GM19193 (cell line): ENCODE results near the gene ARID1B.
A peak's percentile ranks its signal among the peaks of the same experiment; 100 is the strongest.

Source experiments
- POLR2A ChIP-seq: IDR thresholded peaks from 4 replicates; pipeline ENCODE4 v1.6.1; 2011; ENCODE audit not compliant: insufficient read depth, insufficient read length; ENCODE audit errors: extremely low read depth

ARID1B gene

DNA sequence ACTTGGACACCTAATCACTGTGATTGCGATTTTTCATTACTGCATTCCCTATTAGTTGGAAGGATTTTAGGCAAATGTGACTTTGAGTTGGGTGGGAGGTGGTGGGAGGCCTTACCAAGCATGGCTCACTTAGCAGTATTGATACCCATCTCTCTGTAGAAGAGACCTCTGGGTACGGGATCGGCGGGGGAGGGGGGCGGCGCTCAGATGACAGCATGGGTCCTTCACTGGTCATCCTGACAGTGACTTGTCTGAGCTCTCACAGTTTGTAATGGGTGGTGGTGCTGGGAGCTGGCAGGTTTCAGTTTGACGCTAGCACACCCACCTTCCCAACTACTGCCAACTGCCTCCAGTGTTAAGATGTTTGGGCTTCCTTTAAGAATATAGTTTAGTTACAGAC lies 231.4 kb downstream of the ARID1B start:
- TF ChIP-seq POLR2A = no peak

DNA sequence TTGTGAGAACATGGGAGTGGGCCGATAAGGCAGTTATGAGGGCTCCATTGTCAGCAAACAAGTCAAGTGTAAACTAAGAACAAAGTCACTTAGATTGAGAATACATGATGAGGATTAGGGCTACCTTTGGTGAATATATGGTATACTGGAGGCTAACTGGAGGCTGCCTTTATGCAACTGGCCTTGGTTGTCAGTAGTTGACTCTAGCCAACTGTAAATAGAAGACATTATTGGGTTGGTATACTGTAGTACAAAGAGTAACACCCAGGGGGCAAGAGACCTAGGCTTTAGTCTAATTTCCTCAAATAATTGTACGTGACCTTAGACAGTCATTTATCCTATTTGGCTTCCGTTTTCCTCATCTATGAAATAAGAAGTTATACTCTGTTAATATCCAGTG lies 235.2 kb downstream of the ARID1B start:
- TF ChIP-seq POLR2A = no peak

DNA sequence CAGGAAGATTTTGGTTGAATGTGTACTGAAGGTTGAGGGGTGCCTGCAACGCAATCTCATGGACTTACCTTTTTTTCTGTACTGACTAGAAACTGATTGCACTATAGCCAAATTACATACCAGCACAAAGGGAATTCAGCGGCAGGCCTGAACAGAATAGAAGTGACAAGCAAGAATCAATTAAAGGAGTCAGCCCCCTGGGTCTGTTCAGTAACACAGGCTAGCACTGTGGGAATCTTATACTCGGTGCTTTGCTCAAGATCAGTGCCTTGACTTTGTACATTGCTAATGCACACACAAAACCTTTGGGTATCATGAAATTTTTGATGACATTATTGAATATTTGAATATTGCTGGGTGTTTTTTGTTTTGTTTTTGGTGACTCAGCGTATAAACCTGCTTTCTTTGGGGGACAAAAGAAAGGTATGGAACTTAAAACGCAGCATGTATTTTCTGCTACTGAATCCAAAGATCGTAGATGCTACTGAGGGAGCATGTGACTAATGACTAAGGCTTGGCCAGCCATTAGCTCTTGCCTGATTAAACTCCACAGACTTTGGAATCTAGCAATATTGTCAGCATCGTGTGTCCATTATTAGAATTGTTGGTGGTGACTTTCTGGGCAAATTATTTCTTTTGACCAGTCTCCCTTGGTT lies 236.6 kb downstream of the ARID1B start:
- no peak for TF ChIP-seq POLR2A

DNA sequence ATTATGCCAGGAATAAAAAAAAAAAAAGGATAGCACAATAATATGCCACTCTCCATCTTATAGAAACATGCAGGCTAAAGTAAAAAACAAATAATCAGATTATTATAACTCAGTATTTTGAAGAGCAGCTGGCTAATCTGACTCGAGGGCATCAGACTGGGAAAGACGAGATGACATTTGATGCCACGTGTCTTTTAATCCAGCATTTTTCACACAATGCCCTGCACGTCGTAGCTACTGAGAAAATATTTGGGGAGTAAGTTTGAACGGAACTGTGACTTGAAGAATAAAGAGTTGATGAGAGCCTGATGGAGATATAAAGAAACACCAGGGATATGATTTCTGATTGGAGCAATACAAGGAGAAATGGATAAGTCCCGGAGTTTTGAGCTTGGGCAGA lies 237.7 kb downstream of the ARID1B start:
- no peak for TF ChIP-seq POLR2A

DNA sequence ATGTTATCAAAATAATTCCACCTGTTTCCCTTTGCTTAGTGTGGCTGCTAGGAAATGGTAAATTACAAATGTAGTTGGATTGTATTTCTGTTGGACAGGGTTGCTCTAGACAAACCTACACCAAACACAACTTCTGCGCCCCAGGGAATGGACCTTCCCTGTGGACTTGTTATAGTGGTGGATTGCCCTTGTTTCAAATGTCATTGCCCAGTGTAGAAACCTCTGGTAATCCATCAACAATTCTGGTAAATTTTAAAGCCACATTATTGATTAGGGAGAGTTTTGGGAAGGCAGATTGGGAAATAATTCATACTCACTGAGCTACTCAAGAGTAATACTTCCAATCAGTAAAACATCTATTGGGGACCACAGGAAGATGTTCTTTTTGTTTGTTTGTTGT lies 239.8 kb downstream of the ARID1B start:
- no peak for TF ChIP-seq POLR2A

DNA sequence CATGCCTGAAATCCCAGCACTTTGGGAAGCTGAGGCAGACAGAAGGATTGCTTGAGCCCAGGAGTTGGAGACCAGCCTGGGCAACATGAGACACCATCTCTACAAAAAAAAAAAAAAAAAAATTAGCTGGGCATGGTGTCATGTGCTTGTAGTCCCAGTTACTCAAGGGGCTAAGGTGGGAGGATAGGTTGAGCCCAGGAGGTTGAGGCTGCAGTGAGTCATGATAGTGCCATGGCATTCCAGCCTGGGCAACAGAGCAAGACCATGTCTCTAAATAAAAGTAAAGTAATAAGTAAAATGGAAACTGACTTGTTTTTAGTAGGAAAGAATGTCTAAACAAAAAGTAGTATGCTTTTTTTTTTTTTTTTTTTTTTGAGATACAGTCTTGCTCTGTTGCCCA lies 240.7 kb downstream of the ARID1B start:
- TF ChIP-seq POLR2A = no peak

DNA sequence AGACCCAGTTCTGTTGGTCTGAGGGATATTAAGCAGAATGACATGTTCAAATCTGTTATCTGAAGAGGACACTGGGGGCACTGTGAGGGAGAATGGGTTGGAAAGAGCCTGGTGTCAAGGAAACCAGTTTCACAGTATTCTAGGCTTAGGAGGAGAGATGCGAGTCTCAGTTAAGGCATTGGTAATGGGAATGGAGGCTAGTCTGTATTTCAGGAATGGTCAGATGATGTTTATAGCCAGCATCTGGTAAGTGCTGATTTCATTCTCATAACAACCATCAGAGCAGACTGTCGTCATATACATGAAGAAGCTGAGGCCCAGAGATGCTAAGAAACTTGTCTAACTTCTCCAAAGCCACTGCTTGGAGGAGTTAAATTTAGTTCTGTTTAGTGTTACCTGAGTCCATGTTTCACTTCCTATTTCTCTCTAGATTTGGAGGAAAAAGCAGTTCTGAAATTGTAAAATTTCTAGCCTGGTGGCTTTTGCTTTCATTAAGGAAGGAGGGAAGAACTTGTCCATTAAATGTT lies 242.0 kb downstream of the ARID1B start:
- no peak for TF ChIP-seq POLR2A

DNA sequence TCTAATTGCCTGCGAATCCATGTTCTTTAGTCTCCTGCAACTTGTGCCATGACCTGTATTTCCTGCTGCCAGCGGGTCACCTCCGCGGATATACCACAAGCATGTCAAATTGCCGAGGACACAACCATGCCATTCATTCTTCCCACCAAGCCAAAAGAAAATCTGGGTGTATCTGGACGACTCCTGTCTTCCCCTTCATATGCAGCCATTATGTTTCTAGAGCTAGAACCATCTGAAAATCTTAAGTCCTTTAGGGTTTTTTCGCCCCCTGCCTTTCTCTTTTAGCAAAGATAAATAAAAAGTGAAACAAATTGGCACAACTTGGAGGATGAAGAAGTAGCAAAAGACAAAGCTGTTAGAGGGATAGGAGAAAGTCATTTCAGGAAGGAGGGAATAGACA lies 242.6 kb downstream of the ARID1B start:
- TF ChIP-seq POLR2A = no peak

DNA sequence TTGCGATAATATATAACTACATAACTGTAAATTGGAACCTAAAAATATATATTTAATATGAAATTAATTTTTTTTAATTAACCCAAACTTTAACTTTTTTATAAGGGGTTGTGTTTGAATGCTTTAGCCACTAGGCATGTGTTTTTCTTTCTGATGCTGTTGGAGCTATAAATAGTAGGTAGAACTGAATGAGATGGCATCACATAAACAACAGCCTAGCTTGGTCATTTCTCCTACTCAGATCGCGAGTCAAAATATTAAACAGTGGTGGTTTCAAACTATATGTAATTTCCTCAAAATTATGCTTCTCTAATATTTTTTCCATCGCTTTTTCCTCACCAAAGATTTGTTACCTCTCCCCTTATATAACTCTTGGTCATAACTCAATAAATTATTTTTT lies 243.2 kb downstream of the ARID1B start:
- no peak for TF ChIP-seq POLR2A

DNA sequence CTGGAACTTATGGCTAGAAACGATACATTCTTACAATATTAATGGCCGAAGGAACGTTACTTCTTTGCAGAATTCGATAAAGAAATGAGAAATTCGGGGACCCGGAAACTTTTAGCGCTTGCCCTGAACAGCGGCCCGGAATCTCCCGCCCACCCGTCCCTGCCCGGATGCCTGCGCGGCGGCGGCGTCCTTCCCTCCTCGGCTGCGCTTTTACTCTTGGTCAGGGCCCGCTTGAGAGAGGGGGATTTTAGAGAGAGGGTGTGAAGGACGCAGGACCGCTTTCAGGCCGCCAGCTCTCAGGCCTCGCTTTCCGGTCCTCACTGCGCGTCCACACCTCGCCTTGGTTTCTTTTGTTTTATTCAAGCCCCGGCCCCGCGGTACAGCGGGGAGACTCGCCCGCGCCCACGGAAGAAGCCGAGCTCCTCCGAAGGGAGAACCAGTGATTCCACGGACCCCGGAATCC lies 243.7 kb downstream of the ARID1B start:
- no peak for TF ChIP-seq POLR2A

DNA sequence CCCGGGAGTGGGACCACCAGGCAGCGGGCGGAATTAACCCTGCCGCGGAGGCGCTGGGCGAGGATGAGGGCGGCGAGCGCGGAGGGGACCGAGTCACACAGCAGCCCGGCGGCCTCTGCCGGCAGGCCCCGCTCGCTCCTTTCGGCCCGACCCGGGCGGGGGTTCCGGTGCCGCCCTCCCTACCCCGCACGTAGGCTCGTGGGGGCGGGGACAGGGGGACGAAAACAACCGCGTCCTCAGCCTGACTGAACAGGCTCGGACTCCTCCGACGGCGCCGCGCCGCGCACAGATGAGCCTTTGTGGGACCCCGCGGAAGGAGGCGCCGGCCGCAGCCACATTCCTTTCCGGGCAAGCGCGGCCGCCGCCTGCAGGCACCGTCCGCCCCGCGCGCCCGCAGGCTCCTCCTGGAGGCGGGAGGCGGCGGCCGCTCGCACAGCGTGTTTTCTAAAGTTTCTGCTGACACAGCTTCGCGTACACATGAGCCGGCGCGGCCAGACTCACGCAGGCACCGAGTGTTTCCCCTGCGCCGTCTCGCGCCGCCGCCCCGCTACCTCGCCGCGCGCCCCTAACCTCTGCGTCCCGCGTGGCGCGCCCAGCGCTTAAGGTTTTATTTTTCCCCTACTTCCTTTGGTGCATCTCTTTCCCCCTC lies 244.3 kb downstream of the ARID1B start:
- peak; percentile 90 for TF ChIP-seq POLR2A

DNA sequence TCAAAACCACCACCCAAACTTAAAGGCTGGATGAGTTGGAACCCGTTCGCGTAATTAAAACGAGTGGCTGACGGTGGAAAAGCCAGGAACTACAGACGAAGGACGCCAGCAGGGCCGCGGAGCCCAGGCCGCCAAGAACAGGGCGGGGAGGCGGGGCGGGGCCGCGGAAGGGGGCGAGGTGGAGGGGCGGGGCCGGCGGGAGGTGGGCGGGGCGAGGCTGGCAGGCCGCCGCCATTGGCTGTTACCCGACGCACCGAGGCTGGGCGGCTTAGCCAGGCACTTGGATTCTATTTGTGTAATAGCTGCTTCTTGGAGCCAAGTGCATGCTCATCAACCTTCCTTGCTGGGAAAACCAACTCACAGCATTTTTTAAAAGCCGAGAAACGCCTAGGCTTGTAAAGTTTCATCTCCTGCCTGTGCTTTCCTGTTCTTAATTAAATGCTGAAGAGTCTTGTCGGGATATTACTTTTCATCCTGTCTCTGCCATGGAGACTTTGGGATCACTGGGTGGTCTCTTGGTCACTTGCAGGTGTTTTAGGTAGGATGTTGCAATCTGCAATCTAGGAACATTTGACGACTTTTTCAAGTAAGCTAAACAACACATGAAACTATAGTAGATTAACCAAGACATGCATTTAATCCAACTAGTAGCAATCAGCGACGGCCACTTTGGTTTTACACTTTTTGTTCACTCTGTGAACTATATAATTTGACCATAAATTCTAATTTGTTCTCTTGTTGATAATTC lies 245.0 kb downstream of the ARID1B start:
- no peak for TF ChIP-seq POLR2A

DNA sequence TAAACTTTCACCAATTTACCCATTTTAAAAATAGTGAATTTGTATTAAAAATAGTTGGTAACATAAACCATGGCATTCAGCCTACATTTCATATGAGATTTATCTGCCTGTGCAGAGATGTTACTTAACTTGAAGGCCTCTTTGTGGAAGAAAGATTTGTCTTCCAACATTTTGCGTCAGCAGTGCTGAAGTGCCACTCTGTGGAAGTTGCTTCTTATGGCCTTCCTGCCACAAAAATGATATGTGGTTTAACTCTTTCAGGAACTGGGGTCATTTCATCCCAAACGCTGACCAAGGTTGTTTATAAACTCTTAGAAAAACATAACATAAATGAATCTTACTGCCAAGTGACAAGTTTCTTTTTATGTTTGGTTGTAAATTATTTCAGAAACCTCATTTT lies 246.8 kb downstream of the ARID1B start:
- no peak for TF ChIP-seq POLR2A

DNA sequence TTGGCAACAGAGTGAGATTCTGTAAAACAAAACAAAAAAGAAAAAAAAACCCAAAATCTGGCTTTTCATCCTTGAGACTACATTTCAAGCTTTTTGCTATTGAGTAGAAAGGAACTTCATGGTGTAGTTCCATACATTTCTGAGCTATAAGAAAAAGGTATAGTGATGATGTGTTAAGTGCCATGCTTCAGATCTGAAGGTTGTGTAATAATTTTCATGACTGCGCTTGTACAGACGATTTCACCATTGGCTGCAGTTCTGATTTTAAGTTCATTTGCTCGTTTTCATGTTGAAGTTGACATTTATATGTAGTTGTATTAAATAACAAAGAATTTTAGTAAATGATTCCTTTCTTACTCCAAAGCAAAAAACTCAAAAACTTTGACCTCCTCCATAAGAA lies 247.6 kb downstream of the ARID1B start:
- no peak for TF ChIP-seq POLR2A

DNA sequence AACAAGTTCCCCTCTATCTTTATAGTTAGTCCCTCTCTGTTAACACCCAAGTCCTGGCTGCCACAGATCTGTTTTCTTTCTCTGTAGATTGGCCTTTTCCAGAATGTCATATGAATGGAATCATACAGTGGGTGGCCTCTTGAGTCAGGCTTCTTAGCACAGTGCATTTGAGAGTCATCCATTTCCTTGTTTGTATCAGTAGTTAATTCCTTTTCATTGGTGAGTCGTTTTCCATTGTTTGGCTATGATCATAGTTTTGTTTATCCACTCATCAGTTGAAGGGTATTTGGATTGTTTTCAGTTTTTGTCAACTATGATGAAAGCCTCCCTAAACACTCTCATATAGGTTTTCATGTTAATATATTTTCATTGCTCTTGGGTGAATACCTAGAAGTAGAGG lies 248.3 kb downstream of the ARID1B start:
- no peak for TF ChIP-seq POLR2A
